ENCODE data around the gene ERG. TPM values are rescaled to one million over a fixed set of nuclear protein-coding genes. Genes with fewer than 3 reads are reported as not detected.

Gene ERG
- total RNA-seq, result 10 to 100 TPM in 3 of 4 donors, 1 to 10 TPM in 1; 7.6 to 14.5 (median 10.8) TPM
- 1 to 10 TPM; 2.7 to 6.6 (median 3.4) TPM for polyA plus RNA-seq
- long read RNA-seq, donor 1, partial matches to known transcripts, result 0 of 1 reads
- long read RNA-seq, donor 1, other reads (novel, unspliced or antisense), result 1 of 1 reads
- long read RNA-seq, donor 2, partial matches to known transcripts, result 1 of 1 reads
- long read RNA-seq, donor 2, other reads (novel, unspliced or antisense), result 0 of 1 reads

DNA sequence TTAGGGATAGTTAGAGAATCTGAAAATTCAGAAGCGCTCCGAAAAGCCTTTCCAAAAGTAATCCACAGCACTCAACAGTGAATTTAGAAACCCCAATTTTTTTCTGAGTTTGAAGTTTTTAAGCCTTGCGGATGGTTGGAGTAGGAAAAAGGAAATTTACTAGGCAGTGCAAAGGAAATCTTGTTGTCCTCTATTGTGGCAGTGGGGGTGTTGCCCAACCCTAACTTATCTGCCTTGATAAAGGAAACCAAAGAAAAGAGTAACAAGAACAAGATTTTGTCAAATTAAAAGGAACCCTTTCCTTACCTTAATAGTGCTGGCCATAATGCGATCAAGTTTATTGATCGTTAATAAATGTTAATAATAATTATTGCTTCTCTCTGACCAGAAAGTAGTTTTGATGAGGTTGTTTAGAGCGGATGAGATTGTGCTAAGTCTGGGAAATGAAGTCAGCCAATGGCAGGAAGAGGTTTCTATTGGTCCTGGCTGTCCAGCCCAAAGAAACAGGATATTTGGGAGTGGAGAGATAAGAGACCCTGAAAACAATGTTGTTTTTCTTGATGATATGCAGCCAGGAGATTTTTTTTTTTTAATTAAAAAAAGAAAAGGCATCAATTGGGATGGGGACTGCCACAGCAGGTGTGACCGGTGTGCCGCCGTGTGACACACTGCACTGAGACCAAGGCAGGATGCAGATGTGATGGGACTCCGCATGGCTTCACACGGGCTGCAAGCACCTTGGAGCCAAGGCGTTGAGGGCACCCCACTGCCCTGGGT lies at the start of gene ERG:
TSS of gene ERG (minus strand) at position 421 of the 777 bp plus-strand sequence. CDS start at position 324, 97 bp downstream.
- Histone ChIP-seq H3K9me3 (no peaks in the 10 kb centered on the region), H3K27me3 (ENCODE audit: insufficient read depth in 3 of 3, low read length in 2 of 3) (peaks cover 0 to 2% (median 0%) of the 10 kb centered on the region in 3 donors), H3K36me3 (ENCODE audit: insufficient read depth in 1 of 2, low read depth in 1 of 2) (no peaks in the 10 kb centered on the region), H3K4me1 (no peaks in the 10 kb centered on the region), H3K4me3 (peak within 1 kb of the TSS; percentile 60), H3K27ac (peak within 1 kb of the TSS; percentile 49)
- ATAC-seq, result peak; percentile 21 to 64 (median 52)
- peak in 1 of 2 donors; percentile 56 for DNase-seq
- intact Hi-C loops (cut with DNase I), result no loop called here
- TF ChIP-seq, protein P1, sequence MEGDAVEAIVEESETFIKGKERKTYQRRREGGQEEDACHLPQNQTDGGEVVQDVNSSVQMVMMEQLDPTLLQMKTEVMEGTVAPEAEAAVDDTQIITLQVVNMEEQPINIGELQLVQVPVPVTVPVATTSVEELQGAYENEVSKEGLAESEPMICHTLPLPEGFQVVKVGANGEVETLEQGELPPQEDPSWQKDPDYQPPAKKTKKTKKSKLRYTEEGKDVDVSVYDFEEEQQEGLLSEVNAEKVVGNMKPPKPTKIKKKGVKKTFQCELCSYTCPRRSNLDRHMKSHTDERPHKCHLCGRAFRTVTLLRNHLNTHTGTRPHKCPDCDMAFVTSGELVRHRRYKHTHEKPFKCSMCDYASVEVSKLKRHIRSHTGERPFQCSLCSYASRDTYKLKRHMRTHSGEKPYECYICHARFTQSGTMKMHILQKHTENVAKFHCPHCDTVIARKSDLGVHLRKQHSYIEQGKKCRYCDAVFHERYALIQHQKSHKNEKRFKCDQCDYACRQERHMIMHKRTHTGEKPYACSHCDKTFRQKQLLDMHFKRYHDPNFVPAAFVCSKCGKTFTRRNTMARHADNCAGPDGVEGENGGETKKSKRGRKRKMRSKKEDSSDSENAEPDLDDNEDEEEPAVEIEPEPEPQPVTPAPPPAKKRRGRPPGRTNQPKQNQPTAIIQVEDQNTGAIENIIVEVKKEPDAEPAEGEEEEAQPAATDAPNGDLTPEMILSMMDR (IDR thresholded peaks at IDR 0.05), result no peak
- WGBS, 3 donors, result 66 to 72% (median 70%) methylated on average over 12 of the region's 12 CpGs

GRCh38 chr21:38544661-38545060 lies 46.4 kb upstream of the ERG start:
- TF ChIP-seq, protein P1 (IDR thresholded peaks at IDR 0.05), result no peak
- intact Hi-C loops (cut with DNase I), result no loop called here
- H3K4me3 ChIP-seq, result no peak overlapping the region
- no peak overlapping the region for H3K27ac ChIP-seq
- DNase-seq (no peak), ATAC-seq (no peak)
- 60 to 89% (median 81%) methylated on average over 2 of the region's 2 CpGs for WGBS, 3 donors
- H3K36me3 ChIP-seq (ENCODE audit: insufficient read depth in 1 of 2, low read depth in 1 of 2), result no peaks in the 10 kb centered on the region
- H3K4me1 ChIP-seq, result no peaks in the 10 kb centered on the region
- H3K9me3 ChIP-seq, result no peaks in the 10 kb centered on the region
- no peaks in the 10 kb centered on the region for H3K27me3 ChIP-seq (ENCODE audit: insufficient read depth in 3 of 3, low read length in 2 of 3)

DNA sequence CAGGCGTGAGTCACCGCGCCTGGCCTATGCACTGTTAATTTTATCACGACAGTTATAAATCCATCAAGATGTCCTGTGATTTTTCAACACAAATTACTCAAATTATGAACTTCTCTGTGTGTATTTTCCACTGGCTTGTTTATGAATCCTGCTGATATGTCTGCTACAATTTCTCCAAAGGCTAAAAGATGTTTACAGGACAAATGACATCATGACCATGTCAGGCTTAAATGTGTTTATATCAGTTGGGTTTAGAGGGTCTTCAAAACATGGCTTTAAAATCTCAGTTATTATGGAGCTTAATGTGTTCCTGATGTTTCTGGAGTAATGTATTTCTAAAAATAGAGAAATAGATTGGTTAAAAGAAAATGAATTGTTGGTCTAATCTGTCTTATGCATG lies 44.0 kb upstream of the ERG start:
- no peak overlapping the region for H3K4me3 ChIP-seq
- TF ChIP-seq, protein P1 (IDR thresholded peaks at IDR 0.05), result no peak
- no peak overlapping the region for H3K27ac ChIP-seq
- intact Hi-C loops (cut with DNase I), result no loop called here
- H3K36me3 ChIP-seq (ENCODE audit: insufficient read depth in 1 of 2, low read depth in 1 of 2), result no peaks in the 10 kb centered on the region
- H3K9me3 ChIP-seq, result no peaks in the 10 kb centered on the region
- no peaks in the 10 kb centered on the region for H3K4me1 ChIP-seq
- no peak for DNase-seq
- no peaks in the 10 kb centered on the region for H3K27me3 ChIP-seq (ENCODE audit: insufficient read depth in 3 of 3, low read length in 2 of 3)
- ATAC-seq, result no peak
- WGBS, 3 donors, result 91 to 94% (median 91%) methylated on average over 4 of the region's 4 CpGs

- intact Hi-C loops (cut with DNase I), result no loop called here
- Histone ChIP-seq H3K27ac (no peak overlapping the region), H3K4me3 (no peak overlapping the region), H3K9me3 (no peaks in the 10 kb centered on the region), H3K36me3 (ENCODE audit: insufficient read depth in 1 of 2, low read depth in 1 of 2) (no peaks in the 10 kb centered on the region), H3K27me3 (ENCODE audit: insufficient read depth in 3 of 3, low read length in 2 of 3) (no peaks in the 10 kb centered on the region), H3K4me1 (no peaks in the 10 kb centered on the region)
- WGBS, 3 donors, result 23 to 43% (median 33%) methylated on average over 1 of the region's 1 CpG
- TF ChIP-seq, protein P1 (IDR thresholded peaks at IDR 0.05), result no peak
- ATAC-seq (no peak), DNase-seq (no peak)
Measured at GRCh38 chr21:38538353-38538752, 40.1 kb upstream of the ERG start.
